Neuron (in vitro differentiated cells): ENCODE results near the gene INPP4A.
A peak's percentile ranks its signal among the peaks of the same experiment; 100 is the strongest.

ENCODE experiments used
- H2AFZ ChIP-seq: one replicate; pipeline ENCODE4 v1.6.1; 2013; ENCODE audit warnings: low read depth, mild to moderate bottlenecking, inconsistent platforms, low read length, moderate library complexity
- H3K27me3 ChIP-seq: one replicate; pipeline ENCODE4 v1.6.1; 2013; ENCODE audit warnings: low read length; ENCODE audit not compliant: insufficient read depth
- H3K36me3 ChIP-seq: one replicate; pipeline ENCODE4 v1.6.1; 2013; ENCODE audit warnings: low read length; ENCODE audit not compliant: insufficient read depth
- H3K4me1 ChIP-seq: one replicate; pipeline ENCODE4 v1.6.1; 2013; ENCODE audit warnings: low read length; ENCODE audit not compliant: insufficient read depth
- H3K4me3 ChIP-seq: 2 replicates; pipeline ENCODE4 v1.5.1; 2013; ENCODE audit warnings: mild to moderate bottlenecking, low read length, moderate library complexity
- H3K9me3 ChIP-seq: one replicate; pipeline ENCODE4 v1.6.1; 2013; ENCODE audit warnings: low read length

INPP4A gene

GRCh38 chr2:98608962-98609604 lies 164.4 kb downstream of the INPP4A start:
- H3K9me3 ChIP-seq = no peaks in the 10 kb centered on the region
- no peaks in the 10 kb centered on the region for H3K27me3 ChIP-seq
- peak overlapping the region; percentile 81 for H2AFZ ChIP-seq
- peak overlapping the region; percentile 80 for H3K4me3 ChIP-seq
- H3K36me3 ChIP-seq = peaks cover 37% of the 10 kb centered on the region
- peaks cover 35% of the 10 kb centered on the region for H3K4me1 ChIP-seq

GRCh38 chr2:98614024-98614739 lies 169.5 kb downstream of the INPP4A start:
- Histone ChIP-seq H3K27me3 (no peaks in the 10 kb centered on the region), H3K4me1 (peaks cover 21% of the 10 kb centered on the region), H3K4me3 (no peak overlapping the region), H2AFZ (no peak overlapping the region), H3K36me3 (peaks cover 75% of the 10 kb centered on the region), H3K9me3 (no peaks in the 10 kb centered on the region)

- Histone ChIP-seq H3K4me1 (peaks cover 8% of the 10 kb centered on the region), H3K27me3 (no peaks in the 10 kb centered on the region), H3K9me3 (no peaks in the 10 kb centered on the region), H2AFZ (no peak overlapping the region), H3K4me3 (no peak overlapping the region), H3K36me3 (peaks cover 69% of the 10 kb centered on the region)
Measured at GRCh38 chr2:98615481-98615880, 170.8 kb downstream of the INPP4A start.

DNA sequence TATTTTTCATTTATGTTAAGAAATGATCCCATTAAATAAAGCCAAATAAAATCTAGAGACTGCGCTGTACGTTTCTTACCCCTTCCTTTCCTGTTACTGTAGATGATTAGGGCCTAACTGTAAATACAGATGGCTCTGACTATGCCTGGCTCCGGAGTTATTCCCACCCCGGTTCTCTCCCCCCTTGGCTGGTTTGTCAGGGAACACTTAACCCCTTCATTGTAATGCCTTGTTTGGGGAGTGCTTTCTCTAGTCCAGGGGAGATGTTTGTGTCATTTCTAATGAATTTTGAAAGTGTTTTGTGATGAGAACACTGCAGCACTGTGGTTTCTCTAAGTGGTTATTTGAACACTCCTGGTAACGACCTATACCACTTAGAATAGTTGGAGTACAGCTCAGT lies 172.5 kb downstream of the INPP4A start:
- H3K4me1 ChIP-seq = no peaks in the 10 kb centered on the region
- H3K36me3 ChIP-seq = peaks cover 54% of the 10 kb centered on the region
- H3K4me3 ChIP-seq = no peak overlapping the region
- no peaks in the 10 kb centered on the region for H3K27me3 ChIP-seq
- H2AFZ ChIP-seq = no peak overlapping the region
- peaks cover 3% of the 10 kb centered on the region for H3K9me3 ChIP-seq

DNA sequence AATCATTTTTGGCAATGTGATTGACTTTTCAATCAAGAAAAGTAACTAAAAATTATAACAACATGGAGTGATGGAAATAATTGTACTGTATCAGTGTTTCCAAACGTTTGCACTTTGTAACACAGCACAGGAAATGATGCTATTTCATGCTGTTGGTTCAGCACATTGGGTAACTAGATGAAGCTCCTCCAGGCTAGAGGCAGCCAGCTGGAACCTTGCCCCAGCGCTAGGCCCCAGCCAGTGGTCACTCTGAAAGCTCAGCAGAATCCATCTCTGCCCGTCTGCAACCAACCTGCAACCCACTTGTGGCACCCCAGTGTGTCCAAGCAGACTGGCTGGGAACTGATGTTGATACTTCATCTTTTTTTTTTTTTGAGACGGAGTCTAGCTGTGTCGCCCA lies 179.0 kb downstream of the INPP4A start:
- Histone ChIP-seq H3K4me1 (no peaks in the 10 kb centered on the region), H3K27me3 (no peaks in the 10 kb centered on the region), H3K9me3 (peaks cover 3% of the 10 kb centered on the region), H3K4me3 (no peak overlapping the region), H2AFZ (no peak overlapping the region), H3K36me3 (no peaks in the 10 kb centered on the region)

- H3K36me3 ChIP-seq = no peaks in the 10 kb centered on the region
- H3K4me3 ChIP-seq = no peak overlapping the region
- no peak overlapping the region for H2AFZ ChIP-seq
- no peaks in the 10 kb centered on the region for H3K27me3 ChIP-seq
- peaks cover 2% of the 10 kb centered on the region for H3K4me1 ChIP-seq
- peaks cover 2% of the 10 kb centered on the region for H3K9me3 ChIP-seq
Measured at GRCh38 chr2:98632351-98632750, 187.7 kb downstream of the INPP4A start.

- Histone ChIP-seq H3K9me3 (peaks cover 2% of the 10 kb centered on the region), H2AFZ (no peak overlapping the region), H3K4me3 (no peak overlapping the region), H3K4me1 (no peaks in the 10 kb centered on the region), H3K36me3 (no peaks in the 10 kb centered on the region), H3K27me3 (no peaks in the 10 kb centered on the region)
Measured at GRCh38 chr2:98634406-98635092, 189.9 kb downstream of the INPP4A start.

DNA sequence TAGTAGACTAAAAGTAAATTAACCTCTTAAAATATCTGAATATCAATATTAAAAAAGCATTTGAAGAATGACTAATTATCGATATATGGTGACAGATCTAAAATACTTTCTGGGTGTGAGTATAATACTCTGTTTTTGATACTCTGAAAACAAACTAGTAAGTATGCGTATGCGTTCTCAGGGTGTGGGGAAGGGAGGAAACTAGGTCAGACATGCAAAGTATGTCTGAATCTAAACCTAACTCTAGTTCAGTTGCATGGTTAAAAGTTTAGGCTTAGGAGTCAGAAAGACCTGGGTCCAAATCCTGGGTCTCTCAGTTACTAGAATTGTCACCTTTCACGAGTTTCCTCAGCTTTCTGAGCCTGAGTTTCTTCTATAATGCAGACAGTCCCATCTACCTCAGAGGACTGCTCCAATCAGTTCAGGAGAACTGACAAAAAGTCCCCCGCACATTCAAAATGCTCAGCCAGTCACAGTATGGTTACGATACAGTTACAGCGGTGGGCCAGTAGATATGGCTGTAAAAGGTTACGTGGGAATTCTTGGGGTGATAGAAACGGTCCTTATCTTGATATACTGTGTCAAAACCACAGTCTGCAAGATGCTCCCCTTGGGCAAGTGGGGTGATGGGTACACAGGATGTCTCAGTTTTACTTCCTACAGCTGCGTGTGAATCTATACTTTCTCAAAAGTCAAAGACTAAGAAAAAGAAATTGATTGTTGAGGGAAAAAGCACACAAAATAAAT lies 192.9 kb downstream of the INPP4A start:
- H3K36me3 ChIP-seq = no peaks in the 10 kb centered on the region
- no peaks in the 10 kb centered on the region for H3K9me3 ChIP-seq
- no peak overlapping the region for H2AFZ ChIP-seq
- H3K4me3 ChIP-seq = no peak overlapping the region
- no peaks in the 10 kb centered on the region for H3K4me1 ChIP-seq
- H3K27me3 ChIP-seq = no peaks in the 10 kb centered on the region

DNA sequence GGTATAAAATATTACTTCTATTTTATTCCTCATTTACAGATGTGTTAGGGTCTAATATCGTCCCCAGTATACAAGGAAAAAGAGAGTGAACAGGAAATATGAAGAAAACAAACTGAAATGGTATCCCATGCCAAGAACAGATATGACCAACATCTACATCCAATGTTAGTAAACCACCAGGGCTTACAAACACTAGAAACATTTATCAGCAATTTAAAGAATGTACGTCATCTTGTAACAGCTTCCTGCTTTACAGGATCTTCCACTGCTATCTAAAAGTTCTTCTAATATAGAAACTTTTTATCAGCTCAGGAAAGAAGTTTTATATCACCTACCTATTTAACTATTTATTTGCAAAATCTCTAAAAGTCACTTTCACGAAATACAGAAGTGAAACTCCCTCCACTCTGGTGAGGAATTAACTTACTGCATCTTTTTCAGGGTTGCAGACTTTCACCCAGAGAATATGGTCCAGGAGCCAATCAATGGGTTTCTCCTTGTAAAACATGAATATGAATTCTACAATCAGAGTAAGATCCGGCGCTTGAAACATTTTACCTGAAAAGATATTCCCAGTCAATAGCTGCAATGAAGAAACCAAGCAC lies 198.9 kb downstream of the INPP4A start:
- no peak overlapping the region for H3K4me3 ChIP-seq
- no peaks in the 10 kb centered on the region for H3K36me3 ChIP-seq

More for the DNA sequence above, 198.9 kb downstream of the INPP4A start:
- Histone ChIP-seq H3K27me3 (no peaks in the 10 kb centered on the region), H3K4me1 (no peaks in the 10 kb centered on the region), H2AFZ (no peak overlapping the region), H3K9me3 (no peaks in the 10 kb centered on the region)
